Head of caudate nucleus (tissue), 42 donors: ENCODE measurements around the gene KRTAP6-1.

Experiments
- DNase-seq, 42 donors: peaks; one replicate each; pipeline versions ENCODE4 v3.0.0 to v3.0.0-alpha.2; 2020 to 2021; ENCODE audit warnings: mixed read lengths in 7 of 42
- intact Hi-C: fragments of 100-400 bp; cut with DNase I; formaldehyde crosslinking; loops from one replicate; pipeline ENCODE4 v1.15.0; 2022

Gene KRTAP6-1

GRCh38 chr21:30613836-30614235 lies at the start of gene KRTAP6-1:
TSS of gene KRTAP6-1 (minus strand) at chr21:30613930. CDS start at chr21:30613904, 26 bp downstream.
- intact Hi-C loops = no loop called here
- DNase-seq = no peak

- no peak for DNase-seq
- intact Hi-C loops = no loop called here
Observed at GRCh38 chr21:30652891-30653290, 39.2 kb upstream of the KRTAP6-1 start.

- DNase-seq = no peak
- intact Hi-C loops = no loop called here
Observed at GRCh38 chr21:30646904-30647414, 33.2 kb upstream of the KRTAP6-1 start.

- intact Hi-C loops = no loop called here
- no peak for DNase-seq
Observed at GRCh38 chr21:30642564-30642963, 28.8 kb upstream of the KRTAP6-1 start, which contains the start of gene KRTAP20-3. TSS of gene KRTAP20-3 (plus strand) at chr21:30642864.

GRCh38 chr21:30638686-30639085 lies 25.0 kb upstream of the KRTAP6-1 start:
- intact Hi-C loops = no loop called here
- DNase-seq = no peak

- no peak for DNase-seq
- intact Hi-C loops = no loop called here
Observed at GRCh38 chr21:30634906-30635305, 21.2 kb upstream of the KRTAP6-1 start, which contains the start of gene KRTAP20-2. TSS of gene KRTAP20-2 (plus strand) at chr21:30635206. CDS start at chr21:30635264, 58 bp downstream.

GRCh38 chr21:30629200-30629599 lies 15.5 kb upstream of the KRTAP6-1 start:
- no peak for DNase-seq
- intact Hi-C loops = no loop called here

GRCh38 chr21:30628109-30628508 lies 14.4 kb upstream of the KRTAP6-1 start:
- intact Hi-C loops = no loop called here

GRCh38 chr21:30625449-30626165 lies 11.9 kb upstream of the KRTAP6-1 start:
- intact Hi-C loops = no loop called here
- DNase-seq = no peak

More at GRCh38 chr21:30628109-30628508, 14.4 kb upstream of the KRTAP6-1 start:
- DNase-seq = no peak

- intact Hi-C loops = no loop called here
- DNase-seq = no peak
Observed at GRCh38 chr21:30623362-30623761, 9.6 kb upstream of the KRTAP6-1 start.

GRCh38 chr21:30620522-30620921 lies 6.8 kb upstream of the KRTAP6-1 start, which contains the start of gene KRTAP20-4:
TSS of gene KRTAP20-4 (plus strand) at chr21:30620627.
- intact Hi-C loops = no loop called here
- no peak for DNase-seq

GRCh38 chr21:30620080-30620479 lies 6.3 kb upstream of the KRTAP6-1 start:
- no peak for DNase-seq
- intact Hi-C loops = no loop called here

GRCh38 chr21:30616125-30616524 lies 2.4 kb upstream of the KRTAP6-1 start, which contains the start of gene KRTAP20-1:
TSS of gene KRTAP20-1 (plus strand) at chr21:30616425. CDS start at chr21:30616455, 30 bp downstream.
- intact Hi-C loops = no loop called here
- no peak for DNase-seq

GRCh38 chr21:30615199-30615598 lies 1.5 kb upstream of the KRTAP6-1 start:
- no peak for DNase-seq
- intact Hi-C loops = no loop called here

GRCh38 chr21:30612132-30612531 lies 1.6 kb downstream of the KRTAP6-1 start:
- intact Hi-C loops = no loop called here

GRCh38 chr21:30605968-30606367 lies 7.8 kb downstream of the KRTAP6-1 start:
- DNase-seq = no peak
- intact Hi-C loops = no loop called here

More at GRCh38 chr21:30612132-30612531, 1.6 kb downstream of the KRTAP6-1 start:
- no peak for DNase-seq

GRCh38 chr21:30600787-30601186 lies 12.9 kb downstream of the KRTAP6-1 start, which contains the start of gene KRTAP22-1:
TSS of gene KRTAP22-1 (plus strand) at chr21:30601087.
- intact Hi-C loops = no loop called here
- DNase-seq = no peak

GRCh38 chr21:30598802-30599201 lies 14.9 kb downstream of the KRTAP6-1 start, which contains the start of gene KRTAP6-2:
TSS of gene KRTAP6-2 (minus strand) at chr21:30598902. CDS start at chr21:30598874, 28 bp downstream.
- no peak for DNase-seq
- intact Hi-C loops = no loop called here

GRCh38 chr21:30592140-30592539 lies 21.6 kb downstream of the KRTAP6-1 start, which contains the start of gene KRTAP6-3:
TSS of gene KRTAP6-3 (plus strand) at chr21:30592440. CDS start at chr21:30592446, 6 bp downstream.
- intact Hi-C loops = no loop called here
- DNase-seq = no peak

- no peak for DNase-seq
- intact Hi-C loops = no loop called here
Observed at GRCh38 chr21:30590297-30590696, 23.4 kb downstream of the KRTAP6-1 start, which contains the start of gene KRTAP22-2. TSS of gene KRTAP22-2 (minus strand) at chr21:30590397.
